Measurements from ENCODE around the gene MYO18B. TPM values are rescaled to one million over a fixed set of nuclear protein-coding genes. Genes with fewer than 3 reads are reported as not detected.
A peak's percentile ranks its signal among the peaks of the same experiment; 100 is the strongest.

MYO18B gene
- total RNA-seq, 1 experiment from 2014 or later, result 0.11 TPM

GRCh38 chr22:25748140-25748539, 6.2 kb downstream of the MYO18B start:
- no peaks in the 10 kb centered on the region for H3K27me3 ChIP-seq (replicated peaks)
- H3K27ac ChIP-seq, result peak overlapping the region; percentile 89
- H3K36me3 ChIP-seq, result no peaks in the 10 kb centered on the region
- no peak overlapping the region for H3K4me3 ChIP-seq
- H3K9me3 ChIP-seq (replicated peaks), result no peaks in the 10 kb centered on the region
- peaks cover 36% of the 10 kb centered on the region for H3K4me1 ChIP-seq (replicated peaks)
- DNase-seq (ENCODE audit: low read depth in 1 of 2, low spot score in 2 of 2), result no peak

GRCh38 chr22:25748704-25749103, 6.7 kb downstream of the MYO18B start:
- H3K27me3 ChIP-seq (replicated peaks), result no peaks in the 10 kb centered on the region
- no peak overlapping the region for H3K4me3 ChIP-seq
- no peak for DNase-seq (ENCODE audit: low read depth in 1 of 2, low spot score in 2 of 2)
- H3K27ac ChIP-seq, result peak overlapping the region; percentile 89; the same call in 1 of the 2 replicates
- peaks cover 36% of the 10 kb centered on the region for H3K4me1 ChIP-seq (replicated peaks)
- no peaks in the 10 kb centered on the region for H3K36me3 ChIP-seq
- no peaks in the 10 kb centered on the region for H3K9me3 ChIP-seq (replicated peaks)

- no peaks in the 10 kb centered on the region for H3K9me3 ChIP-seq (replicated peaks)
- no peaks in the 10 kb centered on the region for H3K36me3 ChIP-seq
- H3K4me1 ChIP-seq (replicated peaks), result peaks cover 44% of the 10 kb centered on the region
- H3K27me3 ChIP-seq (replicated peaks), result no peaks in the 10 kb centered on the region
- H3K27ac ChIP-seq, result no peak overlapping the region
- no peak for DNase-seq (ENCODE audit: low read depth in 1 of 2, low spot score in 2 of 2)
- no peak overlapping the region for H3K4me3 ChIP-seq
Observed at GRCh38 chr22:25749420-25750169, 7.6 kb downstream of the MYO18B start.

GRCh38 chr22:25750569-25751173, 8.7 kb downstream of the MYO18B start:
- Histone ChIP-seq H3K27ac (no peak overlapping the region), H3K36me3 (no peaks in the 10 kb centered on the region), H3K4me3 (no peak overlapping the region), H3K4me1 (replicated peaks) (peaks cover 52% of the 10 kb centered on the region), H3K27me3 (replicated peaks) (no peaks in the 10 kb centered on the region), H3K9me3 (replicated peaks) (no peaks in the 10 kb centered on the region)
- DNase-seq (ENCODE audit: low read depth in 1 of 2, low spot score in 2 of 2), result no peak

GRCh38 chr22:25751174-25751581, 9.2 kb downstream of the MYO18B start:
- Histone ChIP-seq H3K9me3 (replicated peaks) (no peaks in the 10 kb centered on the region), H3K27ac (no peak overlapping the region), H3K4me3 (no peak overlapping the region), H3K36me3 (no peaks in the 10 kb centered on the region), H3K4me1 (replicated peaks) (peaks cover 48% of the 10 kb centered on the region), H3K27me3 (replicated peaks) (no peaks in the 10 kb centered on the region)
- DNase-seq (ENCODE audit: low read depth in 1 of 2, low spot score in 2 of 2), result no peak

GRCh38 chr22:25752615-25753214, 10.7 kb downstream of the MYO18B start:
- Histone ChIP-seq H3K4me1 (replicated peaks) (peaks cover 34% of the 10 kb centered on the region), H3K36me3 (no peaks in the 10 kb centered on the region), H3K9me3 (replicated peaks) (no peaks in the 10 kb centered on the region), H3K27me3 (replicated peaks) (no peaks in the 10 kb centered on the region), H3K27ac (no peak overlapping the region), H3K4me3 (no peak overlapping the region)
- no peak for DNase-seq (ENCODE audit: low read depth in 1 of 2, low spot score in 2 of 2)

- H3K4me1 ChIP-seq (replicated peaks), result peaks cover 31% of the 10 kb centered on the region
Observed at GRCh38 chr22:25753252-25753651, 11.3 kb downstream of the MYO18B start.

GRCh38 chr22:25754527-25755202, 12.7 kb downstream of the MYO18B start:
- Histone ChIP-seq H3K27me3 (replicated peaks) (no peaks in the 10 kb centered on the region), H3K9me3 (replicated peaks) (no peaks in the 10 kb centered on the region), H3K4me3 (no peak overlapping the region), H3K36me3 (no peaks in the 10 kb centered on the region), H3K4me1 (replicated peaks) (peaks cover 38% of the 10 kb centered on the region), H3K27ac (peak overlapping the region; percentile 91)
- DNase-seq (ENCODE audit: low read depth in 1 of 2, low spot score in 2 of 2), result peak; percentile 94 to 96

More at GRCh38 chr22:25753252-25753651, 11.3 kb downstream of the MYO18B start:
- Histone ChIP-seq H3K9me3 (replicated peaks) (no peaks in the 10 kb centered on the region), H3K27me3 (replicated peaks) (no peaks in the 10 kb centered on the region), H3K36me3 (no peaks in the 10 kb centered on the region), H3K4me3 (no peak overlapping the region), H3K27ac (no peak overlapping the region)
- no peak for DNase-seq (ENCODE audit: low read depth in 1 of 2, low spot score in 2 of 2)

- DNase-seq (ENCODE audit: low read depth in 1 of 2, low spot score in 2 of 2), result no peak
- Histone ChIP-seq H3K4me1 (replicated peaks) (peaks cover 60% of the 10 kb centered on the region), H3K9me3 (replicated peaks) (no peaks in the 10 kb centered on the region; the same call in 1 of the 2 replicates), H3K4me3 (no peak overlapping the region), H3K27me3 (replicated peaks) (no peaks in the 10 kb centered on the region), H3K27ac (no peak overlapping the region), H3K36me3 (no peaks in the 10 kb centered on the region)
Observed at GRCh38 chr22:25757686-25758085, 15.7 kb downstream of the MYO18B start.

- Histone ChIP-seq H3K9me3 (replicated peaks) (no peaks in the 10 kb centered on the region; the same call in 1 of the 2 replicates), H3K4me3 (no peak overlapping the region), H3K27ac (peak overlapping the region; percentile 99; the same call in 1 of the 2 replicates), H3K36me3 (no peaks in the 10 kb centered on the region), H3K4me1 (replicated peaks) (peaks cover 66% of the 10 kb centered on the region), H3K27me3 (replicated peaks) (no peaks in the 10 kb centered on the region)
- no peak for DNase-seq (ENCODE audit: low read depth in 1 of 2, low spot score in 2 of 2)
Observed at GRCh38 chr22:25758316-25758715, 16.3 kb downstream of the MYO18B start.

- peak overlapping the region; percentile 99 for H3K27ac ChIP-seq
- H3K27me3 ChIP-seq (replicated peaks), result no peaks in the 10 kb centered on the region
- peaks cover 61% of the 10 kb centered on the region for H3K4me1 ChIP-seq (replicated peaks)
- peak; percentile 89 to 94 for DNase-seq (ENCODE audit: low read depth in 1 of 2, low spot score in 2 of 2)
- H3K36me3 ChIP-seq, result no peaks in the 10 kb centered on the region
- no peak overlapping the region for H3K4me3 ChIP-seq
- H3K9me3 ChIP-seq (replicated peaks), result no peaks in the 10 kb centered on the region; the same call in 1 of the 2 replicates
Observed at GRCh38 chr22:25759825-25760231, 17.8 kb downstream of the MYO18B start.

- no peaks in the 10 kb centered on the region for H3K36me3 ChIP-seq
- no peaks in the 10 kb centered on the region; the same call in 1 of the 2 replicates for H3K9me3 ChIP-seq (replicated peaks)
- DNase-seq (ENCODE audit: low read depth in 1 of 2, low spot score in 2 of 2), result no peak
- H3K4me1 ChIP-seq (replicated peaks), result peaks cover 56% of the 10 kb centered on the region
- peak overlapping the region; percentile 99 for H3K27ac ChIP-seq
- no peaks in the 10 kb centered on the region for H3K27me3 ChIP-seq (replicated peaks)
- H3K4me3 ChIP-seq, result no peak overlapping the region
Observed at GRCh38 chr22:25760294-25760693, 18.3 kb downstream of the MYO18B start.

GRCh38 chr22:25760848-25761595, 19.0 kb downstream of the MYO18B start:
- Histone ChIP-seq H3K36me3 (no peaks in the 10 kb centered on the region), H3K4me3 (no peak overlapping the region), H3K27me3 (replicated peaks) (no peaks in the 10 kb centered on the region), H3K9me3 (replicated peaks) (peaks cover 4% of the 10 kb centered on the region), H3K27ac (peak overlapping the region; percentile 99), H3K4me1 (replicated peaks) (peaks cover 51% of the 10 kb centered on the region)
- DNase-seq (ENCODE audit: low read depth in 1 of 2, low spot score in 2 of 2), result no peak
